GM18858 (cell line): ENCODE data around the gene TYROBP.
"Not testable (repeated sequence)": the region's sequence is repeated elsewhere in the genome, so short reads cannot be mapped to it uniquely, and the experiment has no call there.

Source experiments
- ATAC-seq: cut with Tn5 transposase; IDR thresholded peaks from one replicate; pipeline ENCODE4 v1.9.1; 2021; ENCODE audit not compliant: unreplicated experiment

The TYROBP gene

GRCh38 chr19:35874392-35874930 is 33.6 kb downstream of the TYROBP start:
- no peak for ATAC-seq

DNA sequence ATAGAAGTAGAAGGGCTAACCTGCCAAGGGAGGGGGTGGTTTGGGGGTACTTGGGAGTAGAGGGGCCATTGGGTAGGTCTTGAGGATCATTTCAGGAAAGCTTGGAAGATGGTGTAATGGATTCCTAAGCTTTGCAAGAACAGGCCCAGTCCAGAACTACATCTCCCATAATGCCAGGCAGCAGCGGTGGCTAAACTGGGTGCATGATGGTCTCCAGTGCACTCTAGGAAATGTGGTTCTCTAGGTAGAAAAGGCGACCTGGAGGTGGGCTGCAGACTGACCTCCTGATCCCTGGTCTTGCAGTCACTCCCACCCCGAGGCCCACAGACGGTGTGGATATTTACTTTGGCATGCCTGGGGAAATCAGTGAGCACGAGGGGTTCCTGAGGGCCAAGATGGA is 35.9 kb downstream of the TYROBP start:
- ATAC-seq = no peak

- no peak for ATAC-seq
Observed at GRCh38 chr19:35871611-35872010, 36.5 kb downstream of the TYROBP start.

DNA sequence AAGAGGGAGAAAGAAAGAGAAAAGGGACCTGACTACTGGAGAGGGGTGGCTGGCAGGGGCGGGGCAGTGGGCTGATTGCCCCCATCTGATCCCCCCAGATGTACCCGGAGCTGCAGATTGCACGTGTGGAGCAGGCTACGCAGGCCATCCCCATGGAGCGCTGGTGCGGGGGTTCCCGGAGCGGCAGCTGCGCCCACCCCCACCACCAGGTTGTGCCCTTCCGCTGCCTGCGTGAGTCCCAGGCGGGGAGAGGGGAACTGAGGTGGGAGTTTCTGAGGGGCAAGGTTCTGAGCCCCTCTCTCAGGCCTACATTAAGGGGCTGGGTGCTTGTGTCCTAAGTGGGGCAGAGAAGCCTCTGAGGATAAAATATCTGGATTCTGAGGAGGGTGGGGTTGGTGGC is 37.3 kb downstream of the TYROBP start:
- no peak for ATAC-seq

DNA sequence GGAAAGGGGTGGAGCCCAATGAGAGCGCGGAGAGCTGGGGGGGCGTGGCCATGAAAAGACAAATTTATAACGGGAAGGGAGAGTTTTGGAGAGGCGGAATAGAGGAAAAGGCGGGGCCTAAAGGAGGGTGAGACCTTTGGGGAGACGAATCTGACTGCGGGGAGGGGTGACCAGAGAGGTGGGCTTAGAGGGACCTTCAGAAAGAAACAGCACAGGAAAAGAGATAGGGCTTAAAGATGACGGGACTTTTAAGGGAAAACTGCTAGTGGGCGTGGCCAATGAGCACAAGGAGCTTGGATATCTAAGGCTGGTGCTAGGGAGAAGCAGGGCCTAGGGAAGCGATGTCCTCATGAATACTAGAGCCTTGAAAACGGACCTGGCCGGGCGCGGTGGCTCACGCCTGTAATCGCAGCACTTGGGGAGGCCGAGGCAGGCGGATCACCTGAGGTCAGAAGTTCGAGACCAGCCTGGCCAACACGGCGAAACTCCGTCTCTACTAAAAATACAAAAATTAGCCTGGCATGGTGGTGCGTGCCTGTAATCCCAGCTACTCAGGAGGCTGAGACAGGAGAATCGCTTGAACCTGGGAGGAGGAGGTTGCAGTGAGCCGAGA is 37.9 kb downstream of the TYROBP start:
- ATAC-seq = not testable (repeated sequence)

DNA sequence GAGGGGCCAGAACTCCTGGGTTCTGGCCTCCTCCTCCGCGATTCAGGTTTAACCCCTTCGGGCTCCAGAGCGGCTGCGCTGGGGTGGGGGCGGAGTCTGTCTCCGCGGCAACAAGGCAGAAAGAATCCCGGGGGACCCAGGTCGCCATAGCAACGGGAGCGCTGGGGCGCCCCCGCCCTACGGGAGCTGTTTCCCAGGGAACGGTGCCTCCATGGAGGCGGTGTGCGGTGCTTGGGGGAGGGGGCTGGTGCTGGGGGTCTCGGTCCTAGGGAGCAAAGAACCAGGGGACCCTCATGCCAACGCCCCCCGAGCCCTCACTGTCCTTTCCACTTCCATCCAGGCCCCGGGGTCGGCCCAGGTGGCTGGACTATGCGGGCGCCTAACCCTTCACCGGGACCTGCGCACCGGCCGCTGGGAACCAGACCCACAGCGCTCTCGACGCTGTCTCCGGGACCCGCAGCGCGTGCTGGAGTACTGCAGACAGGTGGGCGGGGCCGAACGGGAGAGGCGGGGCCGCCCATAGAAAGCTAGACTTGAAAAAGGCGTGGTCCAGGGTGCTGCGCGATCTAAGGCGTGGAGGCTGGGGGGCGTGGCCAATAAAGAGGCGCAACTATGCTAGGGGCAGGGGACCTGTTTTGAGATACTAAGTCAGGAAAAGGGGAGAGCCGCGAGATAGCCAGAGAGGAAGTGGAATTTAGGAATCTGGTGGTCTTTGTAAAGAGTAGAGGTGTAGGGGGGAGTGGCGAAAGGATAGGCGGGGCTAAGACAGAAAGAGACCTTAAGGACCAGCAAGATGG is 38.6 kb downstream of the TYROBP start:
- no peak for ATAC-seq

DNA sequence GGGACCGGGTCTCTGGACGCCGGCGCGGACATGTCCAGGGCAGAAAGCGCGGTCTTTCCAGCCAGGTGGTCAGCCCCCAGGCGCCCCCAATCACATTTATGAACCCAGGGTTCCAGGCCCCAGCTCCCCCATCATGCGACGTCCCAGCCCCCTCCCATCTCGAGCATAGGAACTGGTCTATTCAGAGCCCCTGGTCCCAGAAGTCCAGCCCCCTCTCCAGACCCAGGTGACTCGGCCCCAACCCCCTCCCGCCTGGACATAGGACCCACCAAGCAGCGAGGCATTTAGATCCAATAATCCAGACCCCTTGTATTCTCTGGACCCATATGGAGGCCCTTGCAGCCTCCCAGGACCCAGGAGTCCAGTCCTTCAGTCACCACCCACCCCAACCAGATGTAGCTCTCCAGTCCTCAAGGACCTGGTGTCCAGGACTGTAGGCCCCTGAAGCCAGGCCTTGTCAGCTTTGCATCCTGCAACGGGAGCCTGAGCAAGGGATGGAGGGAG is 39.2 kb downstream of the TYROBP start:
- ATAC-seq = no peak

DNA sequence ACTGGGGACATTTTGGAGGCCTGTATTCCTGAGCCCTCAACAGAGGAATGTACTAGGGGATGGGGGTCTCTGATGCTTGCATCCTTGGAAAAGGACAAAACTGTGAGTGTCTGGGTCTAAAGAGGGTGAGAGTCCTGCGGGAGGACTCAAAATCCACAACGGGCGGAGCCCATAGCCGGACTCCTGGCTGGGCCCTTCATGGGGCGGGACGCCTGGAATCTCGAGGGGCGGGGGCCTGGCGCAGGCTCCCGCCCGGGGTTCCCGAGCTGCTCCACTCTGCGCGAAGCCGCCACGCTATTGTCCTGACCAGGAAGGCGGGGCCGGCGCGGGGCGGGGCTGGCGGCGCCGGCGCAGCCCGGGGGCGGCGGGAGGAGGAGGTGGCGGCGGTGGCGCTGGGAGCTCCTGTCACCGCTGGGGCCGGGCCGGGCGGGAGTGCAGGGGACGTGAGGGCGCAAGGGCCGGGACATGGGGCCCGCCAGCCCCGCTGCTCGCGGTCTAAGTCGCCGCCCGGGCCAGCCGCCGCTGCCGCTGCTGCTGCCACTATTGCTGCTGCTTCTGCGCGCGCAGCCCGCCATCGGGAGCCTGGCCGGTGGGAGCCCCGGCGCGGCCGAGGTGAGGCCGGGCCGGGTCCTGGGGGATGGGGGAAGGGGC is 39.8 kb downstream of the TYROBP start, which contains the start of gene APLP1:
APLP1 (plus strand) TSS at position 403 of the 651 bp plus-strand sequence; CDS start at position 466, 63 bp downstream.
- ATAC-seq = no peak

DNA sequence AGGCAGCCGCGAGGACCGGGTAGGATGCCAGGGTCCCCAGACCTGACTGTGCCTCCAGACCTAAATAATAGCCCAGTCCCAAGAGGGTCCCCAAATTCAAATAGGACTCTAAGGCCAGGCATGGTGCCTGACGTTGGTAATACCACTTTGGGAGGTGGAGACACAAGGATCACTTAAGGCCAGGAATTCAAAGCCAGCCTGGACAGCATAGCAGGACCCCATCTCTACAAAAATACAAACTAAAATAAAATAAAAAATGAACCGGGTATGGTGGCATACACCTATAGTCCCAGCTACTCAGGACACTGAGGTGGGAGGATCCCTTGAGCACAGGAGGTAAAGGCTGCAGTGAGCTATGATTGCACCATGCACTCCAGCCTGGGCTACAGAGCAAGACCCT is 45.1 kb downstream of the TYROBP start:
- ATAC-seq = no peak

DNA sequence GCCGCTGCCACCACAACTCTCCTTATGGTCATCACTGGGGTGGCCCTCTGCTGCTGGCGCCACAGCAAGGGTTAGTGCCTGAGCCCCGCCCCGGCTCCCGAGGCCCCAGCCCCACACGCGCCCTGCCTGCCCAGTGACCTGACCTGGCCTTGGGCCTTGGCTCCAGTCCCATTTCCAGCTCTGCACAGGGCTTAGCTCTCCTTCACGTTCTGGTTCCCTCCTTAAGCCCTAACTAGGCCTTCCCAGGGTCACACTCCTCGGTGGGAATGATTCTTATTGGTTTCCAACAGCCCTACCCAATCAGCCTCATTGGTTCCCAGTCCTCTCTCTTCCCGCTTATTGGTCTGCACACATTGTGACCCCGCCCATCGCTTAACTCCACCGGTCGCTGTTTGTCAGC is 45.6 kb downstream of the TYROBP start:
- ATAC-seq = no peak

- no peak for ATAC-seq
Observed at GRCh38 chr19:35861640-35862160, 46.4 kb downstream of the TYROBP start.

DNA sequence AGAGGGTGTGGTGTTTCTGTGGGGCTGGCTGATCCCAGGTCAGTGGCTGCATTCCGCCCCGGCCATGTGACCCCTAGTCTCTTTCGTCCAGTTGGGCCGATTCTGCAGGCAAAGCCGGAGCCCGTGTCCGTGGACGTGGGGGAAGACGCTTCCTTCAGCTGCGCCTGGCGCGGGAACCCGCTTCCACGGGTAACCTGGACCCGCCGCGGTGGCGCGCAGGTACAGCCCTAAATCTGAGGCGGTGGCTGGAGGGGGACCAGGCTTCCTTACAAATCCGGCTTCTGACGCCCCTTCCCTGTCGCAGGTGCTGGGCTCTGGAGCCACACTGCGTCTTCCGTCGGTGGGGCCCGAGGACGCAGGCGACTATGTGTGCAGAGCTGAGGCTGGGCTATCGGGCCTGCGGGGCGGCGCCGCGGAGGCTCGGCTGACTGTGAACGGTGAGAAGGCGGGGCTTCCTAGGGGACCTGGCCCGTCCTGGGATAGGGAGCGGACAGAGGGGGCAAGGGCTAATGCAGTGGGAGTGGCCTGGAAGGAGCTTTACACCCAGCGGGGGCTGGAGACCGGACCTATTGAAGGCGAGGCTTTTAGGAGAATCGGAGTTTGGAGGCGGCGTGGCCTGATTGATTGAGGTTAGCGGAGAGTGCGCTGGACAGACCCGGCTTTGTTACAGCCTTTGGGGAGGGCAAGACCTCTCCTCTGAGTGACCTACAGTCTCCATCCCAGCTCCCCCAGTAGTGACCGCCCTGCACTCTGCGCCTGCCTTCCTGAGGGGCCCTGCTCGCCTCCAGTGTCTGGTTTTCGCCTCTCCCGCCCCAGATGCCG is 47.1 kb downstream of the TYROBP start:
- ATAC-seq = no peak

- no peak for ATAC-seq
Observed at GRCh38 chr19:35860436-35860817, 47.7 kb downstream of the TYROBP start.

GRCh38 chr19:35859414-35859813 is 48.7 kb downstream of the TYROBP start:
- no peak for ATAC-seq

GRCh38 chr19:35858311-35858710 is 49.8 kb downstream of the TYROBP start:
- ATAC-seq = no peak

- no peak for ATAC-seq
Observed at GRCh38 chr19:35856546-35857149, 51.4 kb downstream of the TYROBP start, which contains the start of gene KIRREL2. Gene KIRREL2, plus strand, starts transcription at chr19:35856911. Its CDS starts 209 bp downstream, at chr19:35857120.
